ENCODE results near the gene SYCE3.

The SYCE3 gene

GRCh38 chr22:50574383-50574755, 11.7 kb upstream of the SYCE3 start:
- DNase-seq (ENCODE audit: low read depth): no peak
- H3K4me3 ChIP-seq (ENCODE audit: low read length): no peak overlapping the region
- no peak for TF ChIP-seq CTCF (conservative IDR thresholded peaks at IDR 0.05; ENCODE audit: low read length)

- H3K4me3 ChIP-seq (ENCODE audit: low read length): no peak overlapping the region
- no peak for DNase-seq (ENCODE audit: low read depth)
- no peak for TF ChIP-seq CTCF (conservative IDR thresholded peaks at IDR 0.05; ENCODE audit: low read length)
Observed at GRCh38 chr22:50573491-50574382, 11.0 kb upstream of the SYCE3 start.

- no peak overlapping the region for H3K4me3 ChIP-seq (ENCODE audit: low read length)
- no peak for TF ChIP-seq CTCF (conservative IDR thresholded peaks at IDR 0.05; ENCODE audit: low read length)
- DNase-seq (ENCODE audit: low read depth): no peak
Observed at GRCh38 chr22:50572965-50573364, 10.2 kb upstream of the SYCE3 start.

- H3K4me3 ChIP-seq (ENCODE audit: low read length): no peak overlapping the region
- no peak for DNase-seq (ENCODE audit: low read depth)
Observed at GRCh38 chr22:50571264-50572175, 8.8 kb upstream of the SYCE3 start.

GRCh38 chr22:50570861-50571260, 8.1 kb upstream of the SYCE3 start:
- TF ChIP-seq CTCF (conservative IDR thresholded peaks at IDR 0.05; ENCODE audit: low read length): no peak
- no peak for DNase-seq (ENCODE audit: low read depth)
- H3K4me3 ChIP-seq (ENCODE audit: low read length): no peak overlapping the region

More at GRCh38 chr22:50571264-50572175, 8.8 kb upstream of the SYCE3 start:
- no peak for TF ChIP-seq CTCF (conservative IDR thresholded peaks at IDR 0.05; ENCODE audit: low read length)

- no peak overlapping the region for H3K4me3 ChIP-seq (ENCODE audit: low read length)
- no peak for DNase-seq (ENCODE audit: low read depth)
- TF ChIP-seq CTCF (conservative IDR thresholded peaks at IDR 0.05; ENCODE audit: low read length): no peak
Observed at GRCh38 chr22:50569896-50570535, 7.3 kb upstream of the SYCE3 start.
